Activated B cell treated with CpG ODN at 0.5 μM for 24 hours (primary cell): ENCODE data around the gene MFAP4. TPM values are rescaled to one million over a fixed set of nuclear protein-coding genes. Genes with fewer than 3 reads are reported as not detected.

Experiments
- ATAC-seq: fragments of 200-7000 bp; cut with Tn5 transposase; one replicate; pipeline ENCODE4 v1.10.0; 2021; ENCODE audit warnings: low read depth, mild to moderate bottlenecking, moderate library complexity
- CTCF ChIA-PET: fragments of 350-600 bp; sonication (Branson Sonifier 250); formaldehyde crosslinking; loops from one replicate; lab custom pipeline; 2021; ENCODE audit warnings: antibody characterized with exemption; lab: Charles Lee
- POLR2A ChIA-PET: fragments of 350-600 bp; sonication (Branson Sonifier 250); formaldehyde crosslinking; loops from one replicate; lab custom pipeline; 2021; ENCODE audit warnings: antibody characterized with exemption; lab: Charles Lee
- DNase-seq: peaks from one replicate; pipeline ENCODE4 v3.0.0; 2022
- H3K27ac Mint-ChIP-seq: one replicate; pipeline ENCODE4 v1.8.0; 2020; ENCODE audit warnings: mixed read lengths
- H3K27me3 Mint-ChIP-seq: one replicate; pipeline ENCODE4 v1.8.0; 2021; ENCODE audit warnings: mixed read lengths
- H3K36me3 Mint-ChIP-seq: one replicate; pipeline ENCODE4 v1.8.0; 2021; ENCODE audit warnings: low read depth, mixed read lengths
- H3K4me1 Mint-ChIP-seq: one replicate; pipeline ENCODE4 v1.8.0; 2021; ENCODE audit warnings: mixed read lengths
- H3K4me3 Mint-ChIP-seq: one replicate; pipeline ENCODE4 v1.8.0; 2020; ENCODE audit warnings: mild to moderate bottlenecking, mixed read lengths
- H3K9me3 Mint-ChIP-seq: one replicate; pipeline ENCODE4 v1.8.0; 2020; ENCODE audit warnings: mixed read lengths
- intact Hi-C: fragments of 100-400 bp; cut with micrococcal nuclease; formaldehyde crosslinking; loops from one replicate; pipeline ENCODE4 v1.15.1; 2024
- total RNA-seq: library from RNA; stranded (reverse); gene quantifications from 2 replicates; pipeline ENCODE4 v1.2.3, GENCODE V29; 2022
- TF ChIP-seq, protein P1 (sequence below): fragments of 200-600 bp; IDR thresholded peaks from one replicate; pipeline ENCODE4 v1.8.0; 2022; ENCODE audit warnings: antibody characterized with exemption, mild to moderate bottlenecking

Gene MFAP4
- total RNA-seq, 1 donor from 2014 or later, result not detected

DNA sequence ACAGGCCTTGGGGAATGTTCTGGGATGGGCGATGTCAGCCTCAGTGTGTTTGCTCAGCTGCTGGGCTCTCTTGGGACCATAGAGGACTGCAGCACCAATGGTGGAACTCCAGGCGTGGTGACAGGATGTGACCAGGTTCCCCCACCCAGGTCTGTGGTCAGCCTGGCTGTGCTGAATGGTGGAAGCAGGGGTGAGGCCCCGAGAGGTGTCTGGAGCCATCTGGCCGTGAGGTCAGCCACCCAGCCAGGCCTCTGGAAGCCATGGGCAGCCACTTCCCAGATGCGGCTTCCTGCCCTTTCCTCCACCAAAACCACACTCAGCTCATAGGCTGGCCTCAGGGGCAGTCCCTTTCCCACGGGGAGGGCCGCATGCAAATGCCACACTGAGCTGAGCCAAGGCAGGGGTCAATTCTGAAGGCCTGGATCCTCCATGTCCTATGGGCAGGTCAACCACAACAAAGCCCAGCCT lies 16.5 kb downstream of the MFAP4 start:
- ChIA-PET POLR2A (no interaction called here), CTCF (interaction anchor here (0.8 to 1.5 kb wide), 3 partner anchors 8 to 77 kb away, joined by 3 to 4 read pairs (median 3); partner anchors contain the start of gene B9D1)
- TF ChIP-seq, protein P1, sequence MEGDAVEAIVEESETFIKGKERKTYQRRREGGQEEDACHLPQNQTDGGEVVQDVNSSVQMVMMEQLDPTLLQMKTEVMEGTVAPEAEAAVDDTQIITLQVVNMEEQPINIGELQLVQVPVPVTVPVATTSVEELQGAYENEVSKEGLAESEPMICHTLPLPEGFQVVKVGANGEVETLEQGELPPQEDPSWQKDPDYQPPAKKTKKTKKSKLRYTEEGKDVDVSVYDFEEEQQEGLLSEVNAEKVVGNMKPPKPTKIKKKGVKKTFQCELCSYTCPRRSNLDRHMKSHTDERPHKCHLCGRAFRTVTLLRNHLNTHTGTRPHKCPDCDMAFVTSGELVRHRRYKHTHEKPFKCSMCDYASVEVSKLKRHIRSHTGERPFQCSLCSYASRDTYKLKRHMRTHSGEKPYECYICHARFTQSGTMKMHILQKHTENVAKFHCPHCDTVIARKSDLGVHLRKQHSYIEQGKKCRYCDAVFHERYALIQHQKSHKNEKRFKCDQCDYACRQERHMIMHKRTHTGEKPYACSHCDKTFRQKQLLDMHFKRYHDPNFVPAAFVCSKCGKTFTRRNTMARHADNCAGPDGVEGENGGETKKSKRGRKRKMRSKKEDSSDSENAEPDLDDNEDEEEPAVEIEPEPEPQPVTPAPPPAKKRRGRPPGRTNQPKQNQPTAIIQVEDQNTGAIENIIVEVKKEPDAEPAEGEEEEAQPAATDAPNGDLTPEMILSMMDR, result no peak
- peak; percentile 72 for ATAC-seq
- Mint-ChIP-seq H3K27ac (peak overlapping the region; percentile 72), H3K9me3 (no peaks in the 10 kb centered on the region), H3K27me3 (no peaks in the 10 kb centered on the region), H3K4me3 (peak overlapping the region; percentile 62), H3K36me3 (peaks cover 3% of the 10 kb centered on the region), H3K4me1 (peaks cover 58% of the 10 kb centered on the region)
- intact Hi-C loops, result loop anchor here (10.0 kb wide), 1 partner anchor 1914 kb away; the partner anchor contains the start of gene MAP2K3
- no peak for DNase-seq

DNA sequence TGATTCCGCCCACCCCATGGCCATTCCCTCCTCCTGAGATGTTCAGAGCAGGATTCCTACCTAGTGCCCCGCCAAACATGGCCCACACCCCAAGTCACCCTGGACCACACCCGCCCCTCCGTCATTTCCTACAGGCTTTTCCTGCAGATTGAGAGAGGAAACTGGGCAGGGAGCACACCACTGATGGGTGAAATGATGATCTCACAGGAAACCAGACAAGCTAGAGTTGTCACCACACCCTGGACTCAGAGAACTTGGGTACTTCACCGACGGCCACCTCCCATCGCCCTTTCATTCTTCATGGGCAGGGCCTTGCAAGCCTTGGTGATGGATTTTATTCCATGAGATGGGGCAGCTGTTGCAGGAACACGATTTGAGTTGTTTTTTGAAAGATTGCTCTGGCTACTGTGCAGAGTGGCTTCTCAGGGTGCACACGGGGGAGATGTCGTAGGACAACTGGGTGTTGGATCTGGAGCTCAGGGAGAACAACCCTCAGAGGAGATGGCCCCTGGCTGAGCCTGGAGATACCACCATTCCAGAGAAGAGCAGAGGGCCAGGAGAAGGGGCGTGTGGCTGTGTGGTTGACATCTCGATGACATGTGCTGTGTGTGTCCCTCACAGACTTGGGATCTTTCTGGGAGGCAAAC lies 17.0 kb downstream of the MFAP4 start:
- peaks cover 3% of the 10 kb centered on the region for H3K36me3 Mint-ChIP-seq
- CTCF ChIA-PET, result interaction anchor here (0.8 to 1.5 kb wide), 4 partner anchors 8 to 397 kb away, joined by 3 to 4 read pairs (median 3); partner anchors contain the start of gene B9D1
- H3K4me3 Mint-ChIP-seq, result peak overlapping the region; percentile 62
- intact Hi-C loops, result loop anchor here (10.0 kb wide), 1 partner anchor 1915 kb away; the partner anchor contains the start of gene MAP2K3
- DNase-seq (no peak), ATAC-seq (peak; percentile 40)
- POLR2A ChIA-PET, result no interaction called here
- peaks cover 57% of the 10 kb centered on the region for H3K4me1 Mint-ChIP-seq
- peak overlapping the region; percentile 72 for H3K27ac Mint-ChIP-seq
- no peaks in the 10 kb centered on the region for H3K27me3 Mint-ChIP-seq
- TF ChIP-seq, protein P1, result no peak
- no peaks in the 10 kb centered on the region for H3K9me3 Mint-ChIP-seq

DNA sequence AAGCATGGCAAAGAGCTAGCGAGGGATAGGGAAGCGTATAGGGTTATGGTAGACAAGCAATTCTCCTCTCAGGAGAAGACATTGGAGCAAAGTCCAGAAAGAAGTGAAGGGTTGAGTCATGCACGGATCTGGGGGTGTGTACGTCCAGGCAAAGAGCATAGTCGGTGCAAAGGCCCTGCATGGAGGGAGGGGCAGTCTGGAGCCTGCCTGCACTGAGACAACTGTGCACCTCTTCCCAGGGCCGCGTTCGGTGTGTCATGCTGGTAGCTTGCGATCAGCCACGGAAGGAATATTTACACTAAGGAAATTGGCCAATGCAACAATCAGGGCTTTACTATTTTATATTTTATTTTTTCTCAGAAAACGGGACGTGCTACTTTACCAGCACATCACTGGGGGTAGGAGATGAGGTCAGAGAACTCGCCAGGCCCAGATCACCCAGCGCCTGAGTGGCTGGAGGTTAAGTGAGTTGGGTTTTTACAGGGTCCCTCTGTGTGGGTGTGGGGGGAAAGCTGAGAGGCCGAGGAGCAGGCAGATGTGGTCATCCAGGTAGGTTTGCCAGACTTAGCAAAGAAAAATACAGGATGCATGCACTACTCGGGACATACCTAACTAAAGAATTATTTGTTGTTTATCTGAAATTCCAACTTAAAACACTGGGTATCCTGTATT lies 17.7 kb downstream of the MFAP4 start:
- Mint-ChIP-seq H3K9me3 (no peaks in the 10 kb centered on the region), H3K36me3 (no peaks in the 10 kb centered on the region), H3K27me3 (no peaks in the 10 kb centered on the region), H3K4me3 (no peak overlapping the region), H3K4me1 (peaks cover 52% of the 10 kb centered on the region), H3K27ac (no peak overlapping the region)
- DNase-seq (no peak), ATAC-seq (no peak)
- TF ChIP-seq, protein P1, result no peak
- POLR2A ChIA-PET, result no interaction called here
- CTCF ChIA-PET, result interaction anchor here (0.8 to 1.5 kb wide), 2 partner anchors 31 to 397 kb away, joined by 3 to 4 read pairs; no protein-coding TSS in a partner anchor
- intact Hi-C loops, result no loop called here

DNA sequence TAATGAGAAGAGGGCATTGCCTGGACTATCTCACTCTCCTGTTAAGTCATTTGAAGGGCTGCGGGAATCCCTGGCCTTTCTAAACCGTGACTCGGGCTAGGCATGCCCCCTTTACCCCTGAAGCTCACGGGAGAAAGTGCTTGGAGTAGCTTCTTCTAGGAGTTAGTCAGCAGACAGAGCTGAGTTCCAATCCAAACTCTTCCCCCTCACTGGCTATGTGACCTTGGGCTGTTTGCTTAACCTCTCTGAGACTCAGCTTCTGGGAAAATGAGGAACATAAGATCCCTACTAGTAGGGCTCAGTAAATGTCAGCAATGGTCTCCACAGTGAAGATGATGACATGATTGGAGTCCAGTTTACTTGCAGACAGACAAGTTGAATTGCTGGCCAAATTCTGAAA lies 18.8 kb downstream of the MFAP4 start:
- no peaks in the 10 kb centered on the region for H3K36me3 Mint-ChIP-seq
- peaks cover 50% of the 10 kb centered on the region for H3K4me1 Mint-ChIP-seq

More for the DNA sequence above, 18.8 kb downstream of the MFAP4 start:
- ATAC-seq, result no peak
- H3K4me3 Mint-ChIP-seq, result no peak overlapping the region
- no peak for DNase-seq
- intact Hi-C loops, result no loop called here
- TF ChIP-seq, protein P1, result no peak
- POLR2A ChIA-PET, result no interaction called here
- no peaks in the 10 kb centered on the region for H3K9me3 Mint-ChIP-seq
- CTCF ChIA-PET, result no interaction called here
- H3K27ac Mint-ChIP-seq, result no peak overlapping the region
- H3K27me3 Mint-ChIP-seq, result no peaks in the 10 kb centered on the region
